22Rv1 (cell line): ENCODE results near the gene TSEN2.
"Not testable (repeated sequence)": the region's sequence is repeated elsewhere in the genome, so short reads cannot be mapped to it uniquely, and the experiment has no call there.

Experiments used
- ZFX ChIP-seq: fragments of 450-650 bp; IDR thresholded peaks from 2 replicates; pipeline ENCODE4 v1.6.1; 2017; ENCODE audit warnings: antibody characterized with exemption, borderline replicate concordance
- TF ChIP-seq, protein P1 (sequence below): fragments of 450-650 bp; IDR thresholded peaks from 2 replicates; pipeline ENCODE4 v1.5.1; 2017; ENCODE audit warnings: mild to moderate bottlenecking

DNA sequence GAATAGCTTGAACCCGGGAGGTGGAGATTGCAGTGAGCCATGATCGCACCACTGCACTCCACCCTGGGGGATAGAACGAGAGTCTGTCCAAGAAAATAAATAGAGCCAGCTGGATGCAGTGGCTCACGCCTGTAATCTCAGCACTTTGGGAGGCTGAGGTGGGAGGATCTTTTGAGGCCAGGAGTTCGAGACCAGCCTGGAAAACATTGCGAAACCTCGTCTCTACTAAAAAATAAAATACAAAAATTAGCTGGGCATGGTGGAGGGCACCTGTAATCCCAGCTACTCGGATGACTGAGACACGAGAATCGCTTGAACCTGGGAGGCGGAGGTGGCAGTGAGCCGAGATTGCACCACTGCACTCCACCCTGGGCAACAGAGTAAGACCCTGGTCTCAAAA is 59.2 kb downstream of the TSEN2 start:
- TF ChIP-seq, protein P1, sequence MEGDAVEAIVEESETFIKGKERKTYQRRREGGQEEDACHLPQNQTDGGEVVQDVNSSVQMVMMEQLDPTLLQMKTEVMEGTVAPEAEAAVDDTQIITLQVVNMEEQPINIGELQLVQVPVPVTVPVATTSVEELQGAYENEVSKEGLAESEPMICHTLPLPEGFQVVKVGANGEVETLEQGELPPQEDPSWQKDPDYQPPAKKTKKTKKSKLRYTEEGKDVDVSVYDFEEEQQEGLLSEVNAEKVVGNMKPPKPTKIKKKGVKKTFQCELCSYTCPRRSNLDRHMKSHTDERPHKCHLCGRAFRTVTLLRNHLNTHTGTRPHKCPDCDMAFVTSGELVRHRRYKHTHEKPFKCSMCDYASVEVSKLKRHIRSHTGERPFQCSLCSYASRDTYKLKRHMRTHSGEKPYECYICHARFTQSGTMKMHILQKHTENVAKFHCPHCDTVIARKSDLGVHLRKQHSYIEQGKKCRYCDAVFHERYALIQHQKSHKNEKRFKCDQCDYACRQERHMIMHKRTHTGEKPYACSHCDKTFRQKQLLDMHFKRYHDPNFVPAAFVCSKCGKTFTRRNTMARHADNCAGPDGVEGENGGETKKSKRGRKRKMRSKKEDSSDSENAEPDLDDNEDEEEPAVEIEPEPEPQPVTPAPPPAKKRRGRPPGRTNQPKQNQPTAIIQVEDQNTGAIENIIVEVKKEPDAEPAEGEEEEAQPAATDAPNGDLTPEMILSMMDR: not testable (repeated sequence)
- TF ChIP-seq ZFX: not testable (repeated sequence)
